ENCODE measurements around the gene CCDC191.

The CCDC191 gene

GRCh38 chr3:113914646-113915045, 141.7 kb downstream of the CCDC191 start:
- TF ChIP-seq CTCF (IDR thresholded peaks at IDR 0.05): no peak

Measured in LNCAP (cell line).